NCI-H82 treated with DMSO at 0.1 percent for 48 hours (cell line): Measurements from ENCODE around the gene MOSPD3.
A peak's percentile ranks its signal among the peaks of the same experiment; 100 is the strongest.

Experiments used
- DNase-seq: peaks from one replicate; lab custom pipeline; 2025; ENCODE audit not compliant: unreplicated experiment; lab: John Stamatoyannopoulos, UW

The MOSPD3 gene

DNA sequence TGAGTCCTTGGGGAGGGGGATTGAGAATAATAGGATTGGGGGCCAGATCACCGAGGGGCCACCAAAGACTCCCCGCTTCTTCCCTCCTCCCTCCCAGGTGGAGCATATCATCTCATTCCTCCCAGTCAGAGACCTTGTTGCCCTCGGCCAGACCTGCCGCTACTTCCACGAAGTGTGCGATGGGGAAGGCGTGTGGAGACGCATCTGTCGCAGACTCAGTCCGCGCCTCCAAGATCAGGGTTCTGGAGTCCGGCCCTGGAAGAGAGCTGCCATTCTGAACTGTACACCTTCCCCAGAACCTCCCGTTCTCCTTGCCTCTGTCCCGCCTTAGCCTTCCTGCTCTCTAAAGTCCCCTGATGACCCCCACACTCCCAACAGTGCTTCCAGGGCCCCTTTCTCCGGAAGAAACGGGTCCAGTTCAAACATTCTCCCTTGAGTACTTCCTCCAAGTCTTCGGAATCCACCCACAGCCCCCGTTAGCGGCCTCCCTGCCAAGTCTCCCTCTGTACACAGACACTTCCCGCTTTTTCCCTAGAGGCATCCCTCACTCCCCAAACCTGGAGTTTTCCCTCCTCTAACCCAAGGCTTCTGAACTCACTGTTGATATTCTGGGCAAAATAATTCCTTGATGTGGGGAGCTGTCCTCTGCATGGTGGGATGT, 22.1 kb upstream of the MOSPD3 start:
- DNase-seq, result no peak

DNA sequence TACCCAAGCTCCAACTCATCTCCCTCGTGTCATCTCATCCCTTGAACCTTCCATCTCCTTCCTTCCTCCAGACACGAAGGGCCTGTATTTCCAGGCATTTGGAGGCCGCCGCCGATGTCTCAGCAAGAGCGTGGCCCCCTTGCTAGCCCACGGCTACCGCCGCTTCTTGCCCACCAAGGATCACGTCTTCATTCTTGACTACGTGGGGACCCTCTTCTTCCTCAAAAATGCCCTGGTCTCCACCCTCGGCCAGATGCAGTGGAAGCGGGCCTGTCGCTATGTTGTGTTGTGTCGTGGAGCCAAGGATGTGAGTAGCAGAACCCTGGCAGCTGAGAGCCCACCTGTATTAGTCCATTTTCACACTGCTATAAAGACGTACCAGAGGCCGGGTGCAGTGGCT, 20.7 kb upstream of the MOSPD3 start:
- DNase-seq, result no peak

DNA sequence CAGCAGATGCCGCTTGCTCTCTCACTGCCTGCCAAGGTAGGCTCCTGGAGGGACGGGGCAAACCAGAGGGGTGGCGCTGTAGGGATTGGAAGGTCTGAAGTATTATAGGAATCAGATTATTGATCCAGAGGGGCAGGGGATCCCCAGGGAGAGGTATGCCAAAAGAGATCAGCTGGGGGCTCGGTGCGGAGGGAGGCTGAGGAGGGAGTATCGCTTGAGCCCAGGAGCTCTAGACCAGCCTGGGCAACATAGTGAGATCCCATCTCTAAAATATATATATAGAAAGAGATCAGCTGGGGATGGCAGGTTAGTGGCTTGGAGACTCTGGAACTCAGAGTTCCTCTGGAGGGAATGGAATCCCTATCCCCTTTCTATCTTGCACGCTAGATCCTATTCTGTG, 17.2 kb upstream of the MOSPD3 start:
- no peak for DNase-seq

DNA sequence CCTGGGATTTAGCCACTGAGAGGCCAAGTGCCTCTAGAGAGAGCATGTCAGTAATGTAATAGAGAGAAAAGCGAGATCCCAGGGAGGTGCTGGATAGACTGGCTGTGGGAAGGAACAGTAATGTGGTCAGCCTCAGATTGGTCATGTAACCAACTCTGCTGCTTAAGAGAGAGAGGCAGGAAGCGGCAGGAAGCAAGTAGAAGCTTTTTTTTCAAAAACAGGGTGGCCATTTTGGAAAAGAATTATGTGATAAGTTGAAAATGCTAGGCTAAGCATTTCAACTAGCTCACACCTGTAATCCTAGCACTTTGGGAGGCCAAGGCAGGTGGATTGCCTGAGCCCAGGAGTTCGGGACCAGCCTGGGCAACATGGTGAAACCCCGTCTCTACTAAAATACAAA, 13.9 kb upstream of the MOSPD3 start:
- no peak for DNase-seq

DNA sequence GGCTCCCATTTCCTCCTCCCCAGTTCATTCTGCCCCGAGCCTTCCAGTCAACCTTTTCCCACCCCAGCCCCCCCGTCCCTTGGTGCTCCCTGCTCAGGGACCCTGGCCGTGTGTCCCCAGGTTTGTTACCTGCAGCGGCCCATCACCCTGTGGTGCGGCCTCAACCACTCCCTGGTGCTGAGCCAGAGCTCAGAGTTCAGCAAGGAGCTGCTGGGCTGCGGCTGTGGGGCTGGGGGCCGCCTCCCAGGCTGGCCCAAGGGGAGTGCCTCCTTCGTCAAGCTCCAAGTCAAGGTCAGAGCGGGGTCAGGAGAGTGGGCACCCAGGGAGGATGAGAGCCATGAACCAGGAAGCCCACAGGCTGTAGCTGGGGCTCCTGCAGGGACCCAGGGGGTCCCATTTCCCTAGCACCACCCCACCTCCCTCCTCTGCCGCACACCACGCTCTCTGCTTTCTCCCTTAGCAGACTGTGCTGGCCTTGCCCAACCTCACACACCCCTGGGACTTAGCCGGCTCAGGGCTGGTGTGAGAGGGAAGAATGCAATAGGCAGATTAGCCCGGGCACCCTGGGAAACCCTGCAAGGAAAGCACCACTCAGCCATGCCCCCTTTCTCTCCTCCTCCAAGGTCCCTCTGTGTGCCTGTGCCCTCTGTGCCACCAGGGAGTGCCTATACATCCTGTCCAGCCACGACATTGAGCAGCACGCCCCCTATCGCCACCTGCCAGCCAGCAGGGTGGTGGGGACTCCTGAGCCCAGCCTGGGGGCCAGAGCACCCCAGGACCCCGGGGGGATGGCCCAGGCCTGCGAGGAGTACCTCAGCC, 12.2 kb upstream of the MOSPD3 start:
- no peak for DNase-seq

DNA sequence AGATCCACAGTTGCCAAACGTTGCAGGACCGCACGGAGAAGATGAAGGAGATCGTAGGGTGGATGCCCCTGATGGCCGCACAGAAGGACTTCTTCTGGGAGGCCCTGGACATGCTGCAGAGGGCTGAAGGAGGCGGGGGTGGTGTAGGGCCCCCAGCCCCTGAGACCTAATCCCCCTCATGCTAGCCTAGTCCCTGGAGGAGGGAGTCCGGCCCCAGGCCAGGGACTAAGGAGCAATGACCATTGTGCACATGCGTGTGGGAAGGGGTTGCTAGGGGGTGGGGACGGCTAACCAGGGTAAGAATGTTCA, 11.7 kb upstream of the MOSPD3 start:
- no peak for DNase-seq

DNA sequence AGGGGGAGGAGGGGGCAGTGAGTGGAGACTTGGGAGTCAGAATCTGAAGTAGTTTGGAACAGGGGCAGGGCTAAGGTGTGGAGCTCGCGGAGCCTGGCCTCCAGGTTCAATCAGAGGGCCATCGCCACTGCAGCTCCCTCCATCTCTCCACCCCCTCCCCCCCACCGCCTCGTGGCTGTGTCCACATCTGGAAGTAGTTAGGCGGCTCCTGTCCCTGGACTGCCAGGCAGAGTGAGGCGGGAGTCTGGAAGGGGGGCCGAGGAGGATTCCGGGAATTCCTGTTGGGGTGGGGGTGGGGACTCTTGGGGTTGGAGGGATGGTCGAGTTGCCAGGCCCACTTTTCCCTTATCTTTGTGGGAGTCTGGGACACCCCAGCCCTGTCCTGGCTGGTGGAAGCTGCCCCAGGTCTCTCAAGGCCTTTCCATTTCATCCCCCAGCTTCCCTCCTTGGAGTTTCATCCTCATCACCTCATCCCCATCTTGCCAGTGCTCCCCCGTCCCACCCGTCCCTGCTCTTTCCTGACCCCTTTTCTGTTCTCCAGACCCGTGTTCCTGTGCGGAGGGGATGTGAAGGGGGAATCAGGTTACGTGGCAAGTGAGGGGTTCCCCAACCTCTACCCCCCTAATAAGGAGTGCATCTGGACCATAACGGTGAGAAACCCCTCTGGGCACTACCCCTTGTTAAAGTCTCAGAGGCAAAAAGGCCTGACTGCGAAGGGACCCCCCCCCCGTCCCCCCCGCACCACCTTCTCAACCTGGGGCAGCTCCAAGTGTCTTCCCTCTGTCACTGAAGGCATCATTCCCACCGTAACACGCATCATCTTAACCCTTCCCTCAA, 9.2 kb upstream of the MOSPD3 start:
- DNase-seq, result no peak

DNA sequence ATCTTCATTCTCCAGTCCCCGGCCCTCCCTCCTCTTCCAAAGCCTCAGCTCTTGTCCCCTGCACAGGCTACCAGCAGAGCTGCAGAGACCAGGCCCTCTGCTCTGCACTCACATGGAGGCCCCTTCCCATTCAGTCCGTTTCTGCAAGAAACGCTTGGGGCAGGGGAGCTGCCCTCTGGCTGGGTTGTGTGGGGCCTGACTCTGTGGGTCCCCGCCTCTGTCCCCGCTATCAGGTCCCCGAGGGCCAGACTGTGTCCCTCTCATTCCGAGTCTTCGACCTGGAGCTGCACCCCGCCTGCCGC, 8.7 kb upstream of the MOSPD3 start:
- no peak for DNase-seq

DNA sequence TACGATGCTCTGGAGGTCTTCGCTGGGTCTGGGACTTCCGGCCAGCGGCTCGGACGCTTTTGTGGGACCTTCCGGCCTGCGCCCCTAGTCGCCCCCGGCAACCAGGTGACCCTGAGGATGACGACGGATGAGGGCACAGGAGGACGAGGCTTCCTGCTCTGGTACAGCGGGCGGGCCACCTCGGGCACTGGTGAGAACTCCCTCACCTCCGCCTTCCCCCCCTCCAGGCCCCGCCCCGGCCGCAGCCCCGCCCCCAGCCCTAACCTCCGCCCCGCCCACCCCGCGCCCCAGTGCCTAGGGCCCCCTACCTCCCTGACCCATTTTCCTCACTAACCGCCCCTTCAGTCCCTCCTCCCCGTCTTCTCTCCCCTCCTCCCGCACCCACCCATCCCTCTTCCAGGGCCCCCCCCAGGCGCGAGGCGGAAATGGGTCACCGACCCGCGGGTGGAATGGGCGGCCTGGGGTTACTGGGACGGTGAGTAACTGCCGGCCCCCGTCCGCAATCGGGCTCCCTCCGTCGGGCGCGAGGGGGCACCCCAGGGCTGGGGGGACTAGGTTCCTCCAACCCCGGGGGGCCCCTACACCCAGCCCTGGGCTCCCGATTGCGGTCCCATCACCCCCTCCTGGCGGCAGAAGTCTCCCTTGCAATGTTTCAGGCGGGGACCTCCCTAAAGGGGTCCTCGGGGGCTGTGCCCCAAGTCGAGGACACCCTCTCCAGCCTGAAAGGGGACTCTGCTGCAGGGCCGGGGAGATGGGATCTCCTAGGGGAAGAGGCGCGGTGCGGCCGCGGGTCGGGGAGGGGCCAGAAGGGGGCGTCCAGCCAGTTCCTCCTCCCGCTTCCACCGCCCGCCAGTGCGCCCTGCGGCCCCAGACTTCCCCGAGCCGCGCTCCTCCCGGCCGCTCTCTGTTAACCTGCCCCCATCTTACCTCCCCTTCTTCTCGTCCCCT, 8.0 kb upstream of the MOSPD3 start:
- DNase-seq, result peak; percentile 5

DNA sequence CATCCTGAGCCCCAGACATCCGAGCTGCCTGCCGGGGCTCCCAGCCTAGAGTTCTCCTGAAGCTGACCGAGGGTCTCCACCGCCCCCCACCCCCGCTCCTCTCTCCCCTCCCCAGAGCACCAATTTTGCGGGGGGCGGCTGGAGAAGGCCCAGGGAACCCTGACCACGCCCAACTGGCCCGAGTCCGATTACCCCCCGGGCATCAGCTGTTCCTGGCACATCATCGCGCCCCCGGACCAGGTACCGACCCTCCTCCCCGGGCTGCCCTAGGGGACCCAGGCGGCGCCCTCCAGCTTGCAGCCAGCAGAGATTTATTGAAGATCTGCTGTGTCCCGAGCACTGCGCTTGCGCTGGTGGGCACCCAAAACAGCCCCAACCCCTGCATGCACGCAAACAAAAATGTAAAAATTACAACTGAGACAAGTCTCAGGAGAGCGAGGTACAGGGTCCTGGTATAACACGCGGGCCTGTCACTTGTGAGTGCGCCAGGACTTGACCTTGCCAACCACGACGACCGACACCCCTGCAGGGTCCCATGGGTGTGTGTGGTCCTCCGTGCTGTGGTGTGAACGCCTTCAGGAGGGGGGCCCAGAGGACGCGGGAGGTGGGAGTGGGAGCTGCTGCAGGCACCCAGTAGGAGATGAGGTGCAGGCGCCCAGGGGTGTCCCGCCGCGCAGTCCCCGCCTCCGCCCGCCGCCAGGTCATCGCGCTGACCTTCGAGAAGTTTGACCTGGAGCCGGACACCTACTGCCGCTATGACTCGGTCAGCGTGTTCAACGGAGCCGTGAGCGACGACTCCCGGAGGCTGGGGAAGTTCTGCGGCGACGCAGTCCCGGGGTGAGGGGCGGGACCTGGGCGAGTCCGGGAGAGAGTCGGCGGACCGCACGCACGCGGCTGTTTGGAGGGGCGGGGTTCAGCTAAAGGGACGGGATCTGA, 7.1 kb upstream of the MOSPD3 start:
- DNase-seq, result no peak

DNA sequence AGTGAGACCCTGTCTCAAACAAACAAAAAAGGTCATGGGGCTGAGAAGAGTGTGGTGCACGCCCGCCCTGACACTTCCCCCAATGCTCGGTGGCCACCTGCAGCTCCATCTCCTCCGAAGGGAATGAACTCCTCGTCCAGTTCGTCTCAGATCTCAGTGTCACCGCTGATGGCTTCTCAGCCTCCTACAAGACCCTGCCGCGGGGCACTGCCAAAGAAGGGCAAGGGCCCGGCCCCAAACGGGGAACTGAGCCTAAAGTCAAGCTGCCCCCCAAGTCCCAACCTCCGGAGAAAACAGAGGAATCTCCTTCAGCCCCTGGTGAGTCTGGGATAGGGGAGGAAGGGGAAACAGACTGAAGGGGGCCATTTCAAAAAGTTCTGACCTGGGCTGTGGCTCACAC, 6.0 kb upstream of the MOSPD3 start:
- DNase-seq, result no peak

DNA sequence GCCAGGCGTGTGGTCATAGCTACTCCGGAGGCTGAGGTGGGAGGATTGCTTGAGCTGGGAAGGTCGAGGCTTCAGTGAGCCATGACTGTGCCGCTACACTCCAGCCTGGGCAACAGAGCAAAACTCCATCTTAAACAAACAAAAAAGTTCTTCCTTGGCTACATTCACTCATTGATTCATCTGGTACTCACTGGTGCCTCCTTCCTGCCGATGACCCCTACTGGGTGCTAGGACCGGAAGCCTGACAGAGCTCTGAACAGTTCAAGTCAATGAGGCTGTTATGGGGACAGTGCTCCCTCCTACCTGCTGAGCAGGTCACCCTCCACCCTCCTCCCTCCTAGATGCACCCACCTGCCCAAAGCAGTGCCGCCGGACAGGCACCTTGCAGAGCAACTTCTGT, 5.2 kb upstream of the MOSPD3 start:
- DNase-seq, result no peak

DNA sequence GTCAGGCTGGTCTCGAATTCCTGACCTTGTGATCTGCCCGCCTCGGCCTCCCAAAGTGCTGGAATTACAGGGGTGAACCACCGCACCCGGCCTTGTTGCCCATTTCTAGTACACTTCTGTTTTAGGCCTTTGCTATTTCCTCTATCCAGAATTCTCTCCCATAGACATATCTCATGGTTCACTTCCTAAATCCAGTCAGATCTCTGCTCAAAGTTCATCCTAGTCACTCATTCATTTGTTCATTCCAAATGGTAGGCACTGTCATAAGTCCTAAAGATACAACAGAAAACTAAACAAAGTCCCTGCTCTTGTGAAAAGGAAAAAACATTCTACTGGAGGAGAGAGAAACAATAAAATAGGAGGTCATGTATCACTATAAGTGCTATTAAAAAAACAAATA, 2.4 kb upstream of the MOSPD3 start:
- no peak for DNase-seq

DNA sequence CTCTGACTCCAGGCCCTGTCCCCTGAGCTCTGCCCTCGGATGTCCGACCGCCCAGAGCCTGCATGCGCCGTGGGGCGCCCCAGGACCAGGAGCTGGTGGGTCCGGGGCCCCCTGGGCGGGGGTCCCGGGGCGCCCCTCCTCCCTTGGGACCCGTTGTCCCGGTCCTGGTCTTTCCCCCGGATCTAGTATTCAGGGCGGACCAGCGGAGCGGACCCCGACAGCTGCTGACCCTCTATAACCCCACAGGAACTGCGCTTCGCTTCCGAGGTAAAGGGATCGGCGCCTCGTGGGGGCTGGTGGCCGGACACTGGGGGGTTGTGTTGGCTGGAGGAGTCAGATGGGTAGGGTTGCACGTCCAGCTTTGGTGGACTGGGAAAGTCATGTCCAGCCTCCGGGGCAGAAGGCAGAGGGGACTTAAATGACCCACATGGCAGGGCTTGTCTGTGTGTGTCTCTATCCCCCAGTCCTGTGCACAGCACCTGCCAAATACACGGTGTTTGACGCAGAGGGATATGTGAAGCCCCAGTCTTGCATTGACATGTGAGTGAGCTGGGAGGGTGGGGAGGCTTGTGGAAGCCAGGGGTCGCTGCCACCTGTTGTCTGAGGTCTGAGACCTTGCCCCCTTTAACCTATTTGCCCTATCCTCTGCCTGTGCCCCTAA, 520 bp downstream of the MOSPD3 start:
- DNase-seq, result no peak

DNA sequence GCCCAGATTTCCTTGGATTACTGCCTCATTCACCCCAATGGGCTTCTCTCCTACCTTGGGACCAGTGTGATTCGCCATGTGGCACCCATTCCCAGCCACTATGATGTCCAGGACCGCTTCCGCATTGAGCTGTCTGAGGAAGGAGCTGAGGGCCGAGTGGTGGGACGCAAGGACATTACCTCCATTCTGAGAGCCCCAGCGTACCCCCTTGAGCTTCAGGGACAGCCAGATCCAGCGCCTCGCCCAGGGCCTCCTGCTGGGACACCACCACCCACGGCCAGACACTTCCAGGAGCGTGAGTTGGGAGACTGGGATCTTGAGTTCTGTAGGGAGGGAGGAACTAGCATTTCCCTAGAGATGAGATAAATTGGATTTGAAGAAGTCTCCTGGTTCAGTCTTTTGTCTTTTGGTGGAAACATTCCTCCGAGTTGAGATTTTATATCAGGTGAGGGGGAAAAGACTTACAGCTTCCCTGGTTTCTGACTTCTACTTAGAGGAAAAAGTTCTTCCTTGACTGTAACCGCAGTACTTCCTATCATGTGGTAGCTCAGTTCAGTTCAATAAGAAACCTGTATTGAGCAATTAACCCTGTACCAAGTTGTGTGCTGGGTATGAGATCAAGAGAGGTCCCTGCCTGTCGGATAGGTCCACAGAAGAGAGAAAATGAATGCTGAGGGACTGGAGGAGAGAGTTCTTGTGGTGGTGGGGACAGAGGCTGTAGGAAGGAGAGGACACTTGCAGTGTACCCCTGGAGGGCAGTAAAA, 1.3 kb downstream of the MOSPD3 start:
- DNase-seq, result no peak

DNA sequence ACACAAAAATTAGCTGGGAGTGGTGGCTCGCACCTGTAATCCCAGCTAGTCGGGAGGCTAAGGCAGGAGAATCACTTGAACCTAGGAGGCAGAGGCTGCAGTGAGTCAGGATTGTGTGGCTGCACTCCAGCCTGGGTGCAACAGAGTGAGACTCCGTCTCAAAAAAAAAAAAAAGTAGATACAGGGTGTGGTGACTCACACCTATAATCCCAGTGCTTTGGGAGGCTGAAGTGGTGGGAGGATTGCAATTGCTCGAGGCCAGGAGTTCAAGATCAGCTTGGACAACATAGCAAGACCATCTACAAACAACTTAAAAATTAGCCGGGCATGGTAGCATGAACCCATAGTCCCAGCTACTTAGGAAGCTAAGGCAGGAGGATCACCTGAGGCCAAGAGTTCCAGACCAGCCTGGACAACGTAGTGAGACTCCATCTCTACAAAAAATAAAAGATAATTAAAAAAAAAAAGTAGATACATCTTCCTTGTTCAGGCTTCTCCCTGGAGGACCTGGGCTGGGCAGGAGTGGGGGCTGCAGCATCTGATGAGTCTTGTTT, 2.0 kb downstream of the MOSPD3 start:
- no peak for DNase-seq

DNA sequence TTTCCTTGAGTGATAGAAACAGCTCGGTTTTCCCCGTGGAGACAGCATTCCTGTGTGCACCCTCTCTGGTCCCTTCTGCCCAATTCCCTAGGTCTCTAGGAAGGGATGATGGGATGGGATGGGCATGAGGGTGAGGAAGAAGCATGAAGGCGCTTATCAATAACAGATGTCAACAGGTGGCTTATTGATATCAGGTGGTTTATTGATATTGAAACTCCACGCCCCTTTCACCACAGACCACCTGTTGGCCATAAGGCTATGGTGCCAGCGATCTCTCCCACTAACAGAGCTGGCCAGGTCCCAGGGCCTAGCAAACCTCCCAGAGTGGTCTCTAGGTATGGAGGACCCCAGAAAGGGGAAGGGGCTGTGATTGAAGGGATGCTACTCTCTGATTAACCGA, 7.9 kb downstream of the MOSPD3 start:
- no peak for DNase-seq

DNA sequence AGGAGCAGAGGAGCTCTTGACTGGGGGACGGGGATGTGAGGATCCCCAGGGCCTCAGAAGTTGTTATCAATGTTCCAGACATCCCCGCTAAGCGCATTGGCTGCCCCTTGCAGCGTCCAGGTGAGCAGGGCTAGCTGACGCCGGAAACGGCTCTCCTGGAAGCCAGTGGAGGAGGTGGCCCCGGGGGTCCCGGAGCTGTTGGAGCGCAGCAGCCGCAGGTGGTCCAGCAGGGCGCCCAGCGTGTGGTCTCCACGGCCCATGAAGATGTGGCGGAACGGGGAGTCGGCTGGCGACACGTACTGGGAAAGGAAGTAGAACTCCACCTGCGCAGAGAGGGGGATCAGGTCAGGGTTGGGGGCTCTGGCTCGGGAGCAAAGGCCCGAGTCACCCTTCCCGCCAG, 8.5 kb downstream of the MOSPD3 start:
- no peak for DNase-seq

DNA sequence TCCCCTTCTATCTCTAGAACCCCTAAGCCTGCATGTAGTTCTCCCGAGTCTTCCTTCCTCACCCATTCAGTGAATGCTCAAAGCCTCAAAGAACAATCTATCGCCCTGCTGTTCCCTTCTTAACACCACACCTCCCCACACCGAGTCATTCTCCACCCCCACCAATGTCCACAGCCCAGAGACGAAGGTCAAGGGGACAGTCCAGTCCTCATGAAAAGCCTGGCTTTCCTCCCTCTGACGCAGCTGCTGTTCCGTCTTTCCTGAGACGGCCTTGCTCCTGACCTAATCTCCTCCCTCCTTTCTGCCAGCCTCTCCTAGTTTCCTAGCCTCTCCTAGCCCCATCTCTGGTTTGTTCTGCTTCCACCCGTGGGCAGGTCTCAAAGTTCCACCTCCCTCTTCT, 9.2 kb downstream of the MOSPD3 start:
- DNase-seq, result no peak
